Loucy (cell line): Measurements from ENCODE around the gene LAIR2.

Source experiments
- CTCF ChIP-seq: fragments of 200-600 bp; sonication (generic); conservative IDR thresholded peaks from 2 replicates; pipeline ENCODE4 v1.5.1; 2014; ENCODE audit warnings: mild to moderate bottlenecking, antibody characterized with exemption, low read length
- EZH2phosphoT487 ChIP-seq: fragments of 200-600 bp; IDR thresholded peaks from 2 replicates; pipeline ENCODE4 v1.6.1; 2018; ENCODE audit warnings: antibody characterized with exemption, mild to moderate bottlenecking, moderate library complexity, borderline replicate concordance

- TF ChIP-seq CTCF (no peak), EZH2phosphoT487 (no peak)
Observed at GRCh38 chr19:54533476-54533875, 30.8 kb downstream of the LAIR2 start.
